K562 (cell line): Measurements from ENCODE around the gene ZNF791. TPM values are rescaled to one million over a fixed set of nuclear protein-coding genes. Genes with fewer than 3 reads are reported as not detected.

ENCODE experiments used
- ATF7 ChIP-seq: fragments of 450-650 bp; IDR thresholded peaks from 2 replicates; pipeline ENCODE4 v1.7.1; 2014; ENCODE audit warnings: mild to moderate bottlenecking, moderate library complexity
- CHCHD3 ChIP-seq: fragments of 250-450 bp; sonication (Bioruptor Pico); IDR thresholded peaks from 2 replicates; pipeline ENCODE4 v2.1.2; 2022; ENCODE audit warnings: mild to moderate bottlenecking
- CHD1 ChIP-seq: fragments of 200-600 bp; sonication (generic); IDR thresholded peaks from one replicate; pipeline ENCODE4 v1.6.1; 2012; ENCODE audit warnings: mild to moderate bottlenecking, moderate library complexity, low read length, inconsistent platforms
- CREBBP ChIP-seq: IDR thresholded peaks from one replicate; pipeline ENCODE4 v1.6.1; 2012; ENCODE audit warnings: low read depth, mild to moderate bottlenecking, control low read depth, inconsistent platforms, low read length
- DPF2 ChIP-seq: fragments of 450-650 bp; IDR thresholded peaks from 2 replicates; pipeline ENCODE4 v1.6.1; 2016
- EGR1 ChIP-seq: fragments of 450-650 bp; conservative IDR thresholded peaks from 2 replicates; pipeline ENCODE4 v1.6.1; 2017; ENCODE audit warnings: mild to moderate bottlenecking
- FOXK1 ChIP-seq: sonication (generic); formaldehyde crosslinking; IDR thresholded peaks from 2 replicates; pipeline ENCODE4 v1.8.0; 2022; ENCODE audit warnings: missing genetic modification reagents, mild to moderate bottlenecking, borderline replicate concordance
- FOXK2 ChIP-seq, 2 experiments: fragments of 450-650 bp; IDR thresholded peaks in 1 of 2; conservative IDR thresholded peaks in 1 of 2; 2 replicates each; pipeline ENCODE4 v1.6.1; 2016; ENCODE audit warnings: low read depth in 2 of 2, mild to moderate bottlenecking in 1 of 2
- HDAC8 ChIP-seq: fragments of 450-650 bp; IDR thresholded peaks from 2 replicates; pipeline ENCODE4 v1.6.1; 2016; ENCODE audit warnings: mild to moderate bottlenecking, missing genetic modification characterization, moderate library complexity, missing compliant biosample characterization
- MYC ChIP-seq, 2 experiments: fragments of 250-450 bp in 1 of 2; sonication (Bioruptor Pico) in 1 of 2; IDR thresholded peaks; 2 replicates each; pipeline versions ENCODE4 v1.5.1 to v1.6.1; 2012 to 2021; ENCODE audit warnings: low read depth in 2 of 2, borderline replicate concordance in 1 of 2, improper control_type of control experiment in 1 of 2, low read length in 1 of 2, mild to moderate bottlenecking in 1 of 2, moderate library complexity in 1 of 2
- PHB2 ChIP-seq: fragments of 450-650 bp; IDR thresholded peaks from 2 replicates; pipeline ENCODE4 v1.6.1; 2017; ENCODE audit warnings: low read depth
- RFX7 ChIP-seq: fragments of 250-450 bp; sonication (Bioruptor Pico); IDR thresholded peaks from 2 replicates; pipeline ENCODE4 v1.5.1; 2021; ENCODE audit warnings: mild to moderate bottlenecking
- RNF2 ChIP-seq: sonication (generic); IDR thresholded peaks from 2 replicates; pipeline ENCODE4 v1.6.1; 2016
- SAFB2 ChIP-seq: fragments of 200-400 bp; formaldehyde crosslinking; IDR thresholded peaks from 2 replicates; pipeline ENCODE4 v1.6.1; 2018; ENCODE audit warnings: borderline replicate concordance, low read length, low read depth, moderate library complexity; ENCODE audit not compliant: severe bottlenecking
- SPI1 ChIP-seq: IDR thresholded peaks from 2 replicates; pipeline ENCODE4 v1.6.1; 2011; ENCODE audit warnings: low read depth, low read length, control low read depth, borderline replicate concordance
- ZBTB17 ChIP-seq: fragments of 450-650 bp; formaldehyde crosslinking; IDR thresholded peaks from 2 replicates; pipeline ENCODE4 v1.4.0; 2020; ENCODE audit warnings: mild to moderate bottlenecking
- ZKSCAN1 ChIP-seq: fragments of 150-350 bp; IDR thresholded peaks from 2 replicates; pipeline ENCODE4 v1.6.1; 2016; ENCODE audit warnings: low read depth, low read length
- ZNF212 ChIP-seq: fragments of 450-650 bp; formaldehyde crosslinking; IDR thresholded peaks from 2 replicates; pipeline ENCODE4 v1.4.0; 2020; ENCODE audit warnings: mild to moderate bottlenecking
- ZNF324 ChIP-seq: fragments of 250-450 bp; sonication (Bioruptor Pico); IDR thresholded peaks from 2 replicates; pipeline ENCODE4 v1.4.0; 2020; ENCODE audit warnings: mild to moderate bottlenecking
- ZNF445 ChIP-seq: fragments of 250-450 bp; sonication (Bioruptor Pico); IDR thresholded peaks from 2 replicates; pipeline ENCODE4 v1.4.0; 2020; ENCODE audit warnings: low read depth, mild to moderate bottlenecking, moderate library complexity
- polyA plus RNA-seq, 8 experiments: library from polyadenylated mRNA; depleted of rRNA in 4 of 8; stranded (reverse) in 5 of 8; unstranded in 3 of 8; fragments of >200 nt; fragmentation: Nextera tagmentation in 2 of 8; fragmentation: Illumina TruSeq in 1 of 8; extraction: Ambion mirVana in 2 of 8; extraction: Trizol in 1 of 8; gene quantifications; 2 replicates each; pipeline versions ENCODE4 v1.2.1 to v1.2.3, GENCODE V29; 2011 to 2014; ENCODE audit warnings: inconsistent platforms in 1 of 8, missing spikeins in 1 of 8
- total RNA-seq, 7 experiments: library from RNA; depleted of rRNA in 6 of 7; stranded (reverse); fragments of >200 nt in 6 of 7; fragmentation: Illumina TruSeq in 2 of 7; extraction: Trizol in 2 of 7; gene quantifications; 2 replicates each; pipeline versions ENCODE4 v1.2.1 to v1.2.3, GENCODE V29; 2011 to 2021; ENCODE audit warnings: low replicate concordance in 1 of 7
- TF ChIP-seq, protein P1 (sequence below): fragments of 450-650 bp; conservative IDR thresholded peaks from 2 replicates; pipeline ENCODE4 v1.6.1; 2016; ENCODE audit warnings: missing genetic modification characterization, low read depth, mild to moderate bottlenecking, missing compliant biosample characterization, moderate library complexity
- TF ChIP-seq, protein P2 (sequence below): fragments of 150-350 bp; IDR thresholded peaks from 2 replicates; pipeline ENCODE4 v1.6.1; 2014; ENCODE audit warnings: low read depth, mild to moderate bottlenecking, low read length, borderline replicate concordance
- TF ChIP-seq, protein P3 (sequence below): fragments of 250-450 bp; sonication (Bioruptor Pico); IDR thresholded peaks from 2 replicates; pipeline ENCODE4 v1.8.0; 2022; ENCODE audit warnings: inconsistent platforms, mild to moderate bottlenecking, moderate library complexity, borderline replicate concordance

ZNF791 gene
- total and polyA plus RNA-seq, 9 of the 15 experiments (the other 6 are each of a cell fraction or from before 2014, with no cell fraction given) = 7.8 to 22.7 (median 13.1) TPM

DNA sequence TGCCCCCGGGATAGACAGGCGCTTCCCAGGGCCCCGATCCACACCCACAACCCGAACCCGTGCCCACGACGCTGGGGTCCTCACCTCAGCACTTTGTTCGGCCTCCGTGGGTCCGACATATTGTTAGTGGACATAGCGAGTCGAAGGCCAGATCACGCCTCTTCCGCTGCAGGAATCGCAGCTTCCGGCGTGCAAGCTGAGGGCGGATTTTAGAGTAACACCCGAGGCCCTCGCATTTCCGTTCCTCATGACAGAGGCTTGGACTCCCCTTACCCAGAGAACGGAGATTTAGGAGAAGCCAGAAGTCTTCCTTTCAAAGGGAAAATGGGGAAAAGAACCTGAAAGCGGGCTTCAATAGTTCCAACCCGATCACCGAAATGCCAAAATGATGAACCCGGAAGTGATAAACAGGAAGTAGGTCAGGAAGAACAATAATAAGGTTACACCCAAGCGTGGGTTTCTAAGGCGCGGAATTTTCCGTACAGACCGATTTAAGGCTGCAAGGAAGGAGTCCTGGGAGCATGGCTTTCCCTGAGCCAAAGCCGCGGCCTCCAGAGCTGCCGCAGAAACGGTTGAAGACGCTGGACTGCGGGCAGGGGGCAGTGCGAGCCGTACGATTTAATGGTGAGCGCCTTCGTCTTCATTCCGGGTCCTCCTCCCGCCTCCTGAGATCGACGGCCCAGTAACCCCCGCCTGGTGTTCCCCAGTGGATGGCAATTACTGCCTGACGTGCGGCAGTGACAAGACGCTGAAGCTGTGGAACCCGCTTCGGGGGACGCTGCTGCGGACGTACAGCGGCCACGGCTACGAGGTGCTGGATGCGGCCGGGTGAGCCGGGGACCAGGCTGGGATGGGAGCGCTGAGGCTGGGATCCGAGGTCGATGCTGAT lies 58.8 kb downstream of the ZNF791 start (continued):
- TF ChIP-seq, protein P1, sequence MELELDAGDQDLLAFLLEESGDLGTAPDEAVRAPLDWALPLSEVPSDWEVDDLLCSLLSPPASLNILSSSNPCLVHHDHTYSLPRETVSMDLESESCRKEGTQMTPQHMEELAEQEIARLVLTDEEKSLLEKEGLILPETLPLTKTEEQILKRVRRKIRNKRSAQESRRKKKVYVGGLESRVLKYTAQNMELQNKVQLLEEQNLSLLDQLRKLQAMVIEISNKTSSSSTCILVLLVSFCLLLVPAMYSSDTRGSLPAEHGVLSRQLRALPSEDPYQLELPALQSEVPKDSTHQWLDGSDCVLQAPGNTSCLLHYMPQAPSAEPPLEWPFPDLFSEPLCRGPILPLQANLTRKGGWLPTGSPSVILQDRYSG = peak; percentile 58; the same call in 1 of the 2 replicates
- TF ChIP-seq ZKSCAN1 = peak; percentile 24; the same call in 1 of the 2 replicates
- TF ChIP-seq MYC (IDR thresholded peaks at IDR 0.05; ENCODE audit: low read depth, low read length) = peak; percentile 68; the same call in 1 of the 2 replicates
- no peak; the same call in 1 of the 2 replicates for TF ChIP-seq MYC (CRISPR knock-in tag; IDR thresholded peaks at IDR 0.05; ENCODE audit: borderline replicate concordance, low read depth)
- no peak for TF ChIP-seq HDAC8 (tag)
- TF ChIP-seq ZBTB17 = no peak
- no peak for TF ChIP-seq RNF2
- 0 out of 2 replicates have a peak, but pooled peaks have one; percentile 21 for TF ChIP-seq DPF2
- no peak for TF ChIP-seq RFX7 (CRISPR knock-in tag)
- no peak for TF ChIP-seq CHCHD3 (CRISPR knock-in tag)
- TF ChIP-seq EGR1 = peak; percentile 76
- no peak for TF ChIP-seq SAFB2
- TF ChIP-seq, protein P2, sequence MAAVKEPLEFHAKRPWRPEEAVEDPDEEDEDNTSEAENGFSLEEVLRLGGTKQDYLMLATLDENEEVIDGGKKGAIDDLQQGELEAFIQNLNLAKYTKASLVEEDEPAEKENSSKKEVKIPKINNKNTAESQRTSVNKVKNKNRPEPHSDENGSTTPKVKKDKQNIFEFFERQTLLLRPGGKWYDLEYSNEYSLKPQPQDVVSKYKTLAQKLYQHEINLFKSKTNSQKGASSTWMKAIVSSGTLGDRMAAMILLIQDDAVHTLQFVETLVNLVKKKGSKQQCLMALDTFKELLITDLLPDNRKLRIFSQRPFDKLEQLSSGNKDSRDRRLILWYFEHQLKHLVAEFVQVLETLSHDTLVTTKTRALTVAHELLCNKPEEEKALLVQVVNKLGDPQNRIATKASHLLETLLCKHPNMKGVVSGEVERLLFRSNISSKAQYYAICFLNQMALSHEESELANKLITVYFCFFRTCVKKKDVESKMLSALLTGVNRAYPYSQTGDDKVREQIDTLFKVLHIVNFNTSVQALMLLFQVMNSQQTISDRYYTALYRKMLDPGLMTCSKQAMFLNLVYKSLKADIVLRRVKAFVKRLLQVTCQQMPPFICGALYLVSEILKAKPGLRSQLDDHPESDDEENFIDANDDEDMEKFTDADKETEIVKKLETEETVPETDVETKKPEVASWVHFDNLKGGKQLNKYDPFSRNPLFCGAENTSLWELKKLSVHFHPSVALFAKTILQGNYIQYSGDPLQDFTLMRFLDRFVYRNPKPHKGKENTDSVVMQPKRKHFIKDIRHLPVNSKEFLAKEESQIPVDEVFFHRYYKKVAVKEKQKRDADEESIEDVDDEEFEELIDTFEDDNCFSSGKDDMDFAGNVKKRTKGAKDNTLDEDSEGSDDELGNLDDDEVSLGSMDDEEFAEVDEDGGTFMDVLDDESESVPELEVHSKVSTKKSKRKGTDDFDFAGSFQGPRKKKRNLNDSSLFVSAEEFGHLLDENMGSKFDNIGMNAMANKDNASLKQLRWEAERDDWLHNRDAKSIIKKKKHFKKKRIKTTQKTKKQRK = no peak
- TF ChIP-seq ZNF445 (CRISPR knock-in tag) = no peak
- peak; percentile 81 for TF ChIP-seq ATF7
- TF ChIP-seq, protein P3, sequence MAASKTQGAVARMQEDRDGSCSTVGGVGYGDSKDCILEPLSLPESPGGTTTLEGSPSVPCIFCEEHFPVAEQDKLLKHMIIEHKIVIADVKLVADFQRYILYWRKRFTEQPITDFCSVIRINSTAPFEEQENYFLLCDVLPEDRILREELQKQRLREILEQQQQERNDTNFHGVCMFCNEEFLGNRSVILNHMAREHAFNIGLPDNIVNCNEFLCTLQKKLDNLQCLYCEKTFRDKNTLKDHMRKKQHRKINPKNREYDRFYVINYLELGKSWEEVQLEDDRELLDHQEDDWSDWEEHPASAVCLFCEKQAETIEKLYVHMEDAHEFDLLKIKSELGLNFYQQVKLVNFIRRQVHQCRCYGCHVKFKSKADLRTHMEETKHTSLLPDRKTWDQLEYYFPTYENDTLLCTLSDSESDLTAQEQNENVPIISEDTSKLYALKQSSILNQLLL (CRISPR knock-in tag) = no peak
- TF ChIP-seq CHD1 = no peak
- TF ChIP-seq PHB2 = no peak
- TF ChIP-seq ZNF324 (CRISPR knock-in tag) = no peak
- TF ChIP-seq SPI1 = 0 out of 2 replicates have a peak, but pooled peaks have one; percentile 1
- TF ChIP-seq ZNF212 (CRISPR knock-in tag) = no peak
- TF ChIP-seq FOXK2 (conservative IDR thresholded peaks at IDR 0.05 in 1 of 2, IDR thresholded peaks at IDR 0.05 in 1 of 2; ENCODE audit: low read depth in 2 of 2) = peak; percentile 98 to 99
- no peak for TF ChIP-seq CREBBP
- no peak for TF ChIP-seq FOXK1
